HL-60 (cell line): ENCODE data around the gene RNLS.

ENCODE experiments used
- CTCF ChIP-seq: IDR thresholded peaks from one replicate; pipeline ENCODE4 v1.5.1; 2011; ENCODE audit warnings: low read length, control low read depth, inconsistent platforms; ENCODE audit not compliant: insufficient read depth
- GABPA ChIP-seq: IDR thresholded peaks from 2 replicates; pipeline ENCODE4 v1.6.1; 2012; ENCODE audit warnings: low read depth
- POLR2AphosphoS5 ChIP-seq: IDR thresholded peaks from 2 replicates; pipeline ENCODE4 v1.6.1; 2012; ENCODE audit warnings: low read depth
- REST ChIP-seq: IDR thresholded peaks from 2 replicates; pipeline ENCODE4 v1.6.1; 2012; ENCODE audit warnings: low read depth; ENCODE audit not compliant: insufficient replicate concordance
- SPI1 ChIP-seq: IDR thresholded peaks from 2 replicates; pipeline ENCODE4 v1.6.1; 2012; ENCODE audit warnings: low read depth, mild to moderate bottlenecking, borderline replicate concordance

GRCh38 chr10:88508796-88509195 lies 74.3 kb downstream of the RNLS start:
- no peak for TF ChIP-seq CTCF
- no peak for TF ChIP-seq GABPA
- TF ChIP-seq SPI1: no peak
- no peak for TF ChIP-seq REST
- no peak for TF ChIP-seq POLR2AphosphoS5
